Hematopoietic multipotent progenitor cell treated with erythropoietin and hydrocortisone succinate and interleukin-3 and kit ligand, for 8 days (in vitro differentiated cells): Measurements from ENCODE around the gene PTCSC3.

ENCODE experiments used
- DNase-seq: peaks from one replicate; pipeline ENCODE4 v3.0.0-alpha.2; 2015

The PTCSC3 gene

DNA sequence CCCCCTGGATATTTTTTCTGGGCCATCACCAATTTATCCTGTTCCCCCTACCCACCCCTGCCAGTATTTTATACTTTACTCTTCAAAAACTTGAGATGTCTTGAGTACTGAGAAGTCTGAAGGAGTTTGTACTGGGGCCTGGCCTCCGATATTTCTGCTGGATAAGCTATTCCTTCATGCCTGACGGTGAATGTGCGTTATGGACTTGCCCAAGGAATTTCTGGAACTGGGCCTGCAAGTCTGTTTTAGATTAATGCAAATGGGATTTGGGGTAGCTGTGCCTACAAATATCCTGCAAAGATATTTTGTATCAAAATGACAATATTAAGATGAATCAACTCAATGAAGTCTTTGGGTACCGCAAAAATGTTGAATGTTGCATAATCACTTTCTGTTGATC, at the start of gene PTCSC3:
Gene PTCSC3, minus strand, starts transcription at position 199 of the 400 bp plus-strand sequence.
- DNase-seq: no peak

DNA sequence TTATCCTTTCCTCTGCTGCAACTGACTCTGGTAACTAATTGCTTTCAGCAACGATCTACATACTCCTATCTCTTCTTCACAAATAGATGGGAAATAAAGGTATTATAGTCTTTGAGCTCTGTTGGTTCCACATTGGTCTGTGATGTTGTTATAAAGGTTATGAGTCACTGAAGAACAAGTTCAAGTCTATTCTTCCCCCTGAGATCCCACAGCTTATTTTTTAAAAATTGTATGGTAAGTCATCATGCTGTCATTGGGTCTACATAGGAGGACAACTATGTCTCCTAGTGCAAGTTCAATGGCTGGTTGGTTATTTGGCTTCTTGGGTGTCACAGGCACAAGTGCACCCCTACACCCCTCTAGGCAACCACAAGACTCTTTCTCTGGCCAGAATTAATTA, 49.6 kb upstream of the PTCSC3 start:
- no peak for DNase-seq

DNA sequence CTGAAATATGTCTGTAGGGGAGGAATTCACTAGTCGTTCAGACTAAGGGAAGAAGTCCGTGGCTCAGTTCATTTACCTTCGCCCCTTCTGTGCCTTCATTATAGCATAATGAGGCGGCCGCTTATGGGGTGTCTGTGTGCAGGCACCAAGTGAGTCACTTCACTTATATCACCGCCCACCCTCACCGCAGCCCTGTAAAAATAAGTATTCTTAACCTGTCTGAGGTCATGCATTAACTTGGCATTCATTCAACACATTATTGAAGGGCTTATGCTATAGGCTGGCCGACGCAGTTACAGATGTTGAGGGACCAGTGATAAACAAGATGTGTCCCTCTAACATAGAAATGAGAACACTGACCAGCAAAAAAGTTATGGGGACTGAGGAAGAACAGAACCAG, 47.7 kb upstream of the PTCSC3 start:
- no peak for DNase-seq

DNA sequence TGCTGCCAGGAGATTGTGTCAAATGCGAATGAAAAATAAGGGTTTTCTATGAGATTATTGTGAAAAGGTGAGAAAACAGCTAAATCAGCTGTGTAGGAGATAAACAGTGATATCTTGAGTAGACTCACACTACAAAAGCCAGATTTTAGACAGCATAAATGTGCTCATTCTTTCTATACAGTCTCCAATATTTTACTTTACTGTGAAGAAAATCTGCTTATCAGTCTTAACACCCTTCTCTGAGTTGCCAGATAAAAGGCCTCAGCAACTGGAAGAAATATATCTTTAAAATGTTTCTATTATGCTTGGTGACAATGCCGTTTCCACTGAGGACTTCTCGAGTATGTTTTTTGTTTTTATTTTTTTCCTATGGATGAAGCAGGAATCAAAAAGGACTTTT, 47.0 kb upstream of the PTCSC3 start:
- peak; percentile 4 for DNase-seq

DNA sequence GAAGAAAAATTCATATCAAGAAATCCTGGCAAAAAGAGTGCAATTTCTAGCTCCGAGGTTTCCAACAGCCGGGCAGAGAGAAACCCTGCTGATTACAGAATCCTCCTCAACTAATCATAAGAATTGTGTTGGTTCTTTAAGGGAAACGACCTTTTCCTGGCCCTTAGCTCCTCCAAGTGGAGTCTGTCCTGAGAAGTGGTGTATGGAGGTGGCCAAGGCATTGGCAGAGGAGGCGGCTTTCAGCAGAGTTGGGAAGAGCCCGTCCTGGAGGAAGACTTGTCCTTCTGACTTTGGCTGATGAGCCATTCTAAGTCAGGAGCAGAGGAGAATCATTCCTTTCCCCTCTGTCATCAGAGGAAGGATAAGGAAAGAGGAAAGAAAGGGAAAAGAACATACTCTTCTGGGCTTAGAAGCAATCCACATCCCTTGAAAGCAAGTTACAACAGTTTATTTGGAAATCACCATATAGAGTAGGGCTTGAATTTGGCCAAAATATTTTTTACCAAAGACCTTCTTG, 46.5 kb upstream of the PTCSC3 start:
- no peak for DNase-seq

DNA sequence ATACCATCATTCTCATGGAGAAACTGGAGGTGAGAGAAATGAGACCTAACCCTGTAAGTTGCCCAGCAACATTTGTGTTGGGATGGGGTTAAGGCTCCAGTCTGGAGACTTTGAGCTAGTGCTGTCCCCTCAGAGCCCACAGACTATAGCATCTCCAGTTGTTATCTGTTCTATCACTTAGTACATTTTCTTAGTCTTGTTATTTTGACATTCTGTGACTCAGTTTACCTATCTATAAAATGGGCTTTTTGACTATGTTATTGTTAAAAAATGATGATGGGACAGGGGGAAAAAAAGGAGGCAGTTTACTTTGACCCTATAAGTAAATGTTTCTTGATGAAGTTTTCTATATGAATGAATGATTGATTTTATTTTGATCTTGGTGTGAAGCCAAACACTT, 45.8 kb upstream of the PTCSC3 start:
- no peak for DNase-seq

DNA sequence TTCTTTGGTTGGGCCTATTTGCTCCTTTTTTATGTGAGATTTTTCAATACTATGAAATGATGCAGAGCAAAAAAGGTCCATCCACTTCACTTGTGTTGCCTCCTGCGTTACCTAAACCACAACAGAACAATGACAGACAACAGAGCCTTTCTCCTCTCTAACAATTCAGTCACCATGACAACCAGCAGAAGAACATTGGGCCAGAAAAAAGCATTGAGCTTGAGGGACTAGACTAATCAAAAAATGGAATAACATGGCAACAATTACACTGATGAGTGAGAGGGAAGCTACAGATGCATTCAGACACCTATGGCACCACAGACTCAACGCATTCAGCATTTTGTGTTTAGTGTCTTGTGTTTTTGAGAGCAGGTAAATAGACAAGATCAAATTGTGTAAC, 44.6 kb upstream of the PTCSC3 start:
- no peak for DNase-seq

DNA sequence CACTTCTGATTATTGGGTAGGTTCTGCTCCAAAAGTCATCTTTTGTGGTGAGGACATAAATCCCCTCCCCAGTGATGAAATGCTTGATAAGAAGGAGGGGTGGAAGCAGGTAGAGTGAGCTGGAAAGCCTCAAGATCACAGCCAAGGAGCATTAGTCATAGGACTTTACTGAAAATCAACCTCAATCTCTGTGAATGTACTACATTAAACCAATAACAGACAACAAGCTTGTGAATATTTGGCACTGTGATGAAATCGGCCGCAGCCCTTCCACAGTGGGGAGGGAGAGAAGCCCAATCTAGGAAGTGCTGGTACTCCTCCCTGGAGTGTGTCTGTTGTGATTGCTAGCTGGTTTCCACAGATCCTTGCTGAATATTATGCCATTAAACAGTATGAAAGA, 41.2 kb upstream of the PTCSC3 start:
- DNase-seq: no peak

DNA sequence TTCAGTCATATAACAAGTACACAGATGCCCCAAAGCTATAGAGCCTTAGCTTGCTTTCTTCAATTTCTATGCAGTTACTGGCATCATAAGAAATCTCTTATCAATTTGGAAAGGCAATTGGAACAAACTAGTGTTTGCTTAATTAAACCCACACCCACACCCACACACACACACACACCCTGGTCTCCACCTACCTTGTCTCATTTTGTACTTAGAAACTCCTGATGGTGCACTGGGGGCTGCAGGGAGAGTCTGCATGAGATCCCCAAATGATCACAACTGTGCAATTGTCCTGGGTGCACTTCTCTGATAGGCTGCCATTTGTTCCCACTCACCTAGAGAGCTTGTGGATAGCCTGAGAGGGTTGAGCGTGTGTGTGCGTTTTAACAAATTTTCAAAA, 40.5 kb upstream of the PTCSC3 start:
- DNase-seq: no peak

DNA sequence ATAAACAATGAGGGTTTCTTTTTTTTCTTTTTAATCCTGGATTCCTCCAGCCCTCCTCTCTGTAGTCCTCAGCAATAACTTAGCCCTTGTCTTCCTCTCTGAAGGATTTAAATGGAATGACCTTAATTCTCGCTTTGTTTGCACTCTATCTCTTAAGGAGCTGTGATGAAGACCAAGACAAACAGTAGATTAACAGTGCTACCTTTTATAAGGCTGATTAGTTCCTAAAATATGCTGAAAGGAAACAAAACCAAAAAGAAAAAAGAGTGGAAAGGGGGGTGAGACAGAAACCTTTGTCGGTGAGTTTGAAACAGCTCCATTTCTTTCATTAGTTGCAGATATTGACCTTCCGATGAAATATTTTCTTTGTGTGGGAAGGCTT, 38.7 kb upstream of the PTCSC3 start:
- DNase-seq: no peak

DNA sequence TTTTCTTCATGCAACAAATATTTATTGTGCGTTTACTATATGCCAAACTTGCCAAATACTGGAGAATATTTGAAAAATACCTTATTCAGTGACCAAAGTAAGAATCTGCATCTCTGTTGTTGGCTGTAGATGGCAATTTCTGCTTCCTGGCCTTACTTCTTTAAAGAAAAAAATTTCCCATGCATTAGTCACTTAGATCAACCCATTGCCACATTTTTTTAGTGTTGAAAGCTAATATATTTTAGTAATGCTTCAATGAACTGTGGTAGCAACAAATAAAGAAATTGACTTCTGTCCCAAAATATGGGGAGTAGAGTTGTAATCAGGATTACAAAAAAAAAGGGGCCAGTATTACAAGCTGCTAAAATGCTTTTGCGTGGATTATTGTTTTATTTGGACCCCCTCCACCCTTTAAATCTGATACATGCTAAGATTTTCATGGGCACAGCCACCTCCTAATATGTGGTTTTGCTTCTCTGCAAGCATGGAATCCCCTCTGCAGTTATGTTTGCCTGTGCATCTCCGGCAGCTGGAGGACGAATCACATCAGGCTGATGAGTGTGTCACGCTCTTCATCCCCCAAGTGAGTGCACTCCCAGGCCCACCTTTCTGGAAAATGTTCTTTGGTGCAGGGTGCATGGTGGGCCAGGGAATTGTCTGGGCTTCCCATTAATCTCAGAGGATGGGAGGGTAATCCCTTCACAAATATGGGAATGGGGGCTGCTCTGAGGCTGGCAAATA, 38.1 kb upstream of the PTCSC3 start:
- no peak for DNase-seq

DNA sequence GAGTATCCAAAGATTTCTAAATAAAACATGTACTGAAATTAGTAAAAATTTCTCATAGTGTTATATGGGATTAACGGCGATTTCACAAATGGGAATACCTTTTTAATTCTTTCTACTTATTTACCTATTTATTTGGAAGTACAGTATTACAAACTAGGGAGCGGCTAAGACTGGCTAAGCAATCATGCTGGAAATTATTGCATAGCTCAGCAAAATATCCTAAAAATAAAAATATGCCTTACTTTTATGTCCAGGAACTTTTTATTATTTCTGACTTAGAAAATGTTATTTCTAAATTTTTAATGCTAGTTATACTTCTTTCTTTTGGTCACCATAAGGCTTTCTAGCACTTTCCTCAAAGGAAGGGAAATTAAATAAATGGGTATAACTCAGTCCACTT, 36.5 kb upstream of the PTCSC3 start:
- DNase-seq: no peak

DNA sequence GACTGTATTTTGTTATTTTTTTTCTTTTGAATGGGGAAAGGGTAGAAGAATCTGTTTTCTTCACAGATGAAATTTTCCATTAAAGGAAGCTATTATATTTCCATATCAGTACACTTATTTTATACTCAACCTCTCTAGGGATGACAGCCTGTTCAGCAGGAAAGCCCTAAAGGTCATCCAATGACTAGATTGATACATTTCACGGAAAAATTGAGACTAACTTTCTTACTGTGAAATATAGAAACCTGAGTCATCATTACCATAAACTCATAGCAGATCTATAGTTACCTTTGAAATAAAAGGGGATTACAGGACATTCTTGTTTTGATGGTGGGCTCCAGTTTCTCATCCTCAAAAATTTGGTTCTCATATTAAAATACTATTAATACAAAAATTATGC, 36.1 kb upstream of the PTCSC3 start:
- DNase-seq: no peak

DNA sequence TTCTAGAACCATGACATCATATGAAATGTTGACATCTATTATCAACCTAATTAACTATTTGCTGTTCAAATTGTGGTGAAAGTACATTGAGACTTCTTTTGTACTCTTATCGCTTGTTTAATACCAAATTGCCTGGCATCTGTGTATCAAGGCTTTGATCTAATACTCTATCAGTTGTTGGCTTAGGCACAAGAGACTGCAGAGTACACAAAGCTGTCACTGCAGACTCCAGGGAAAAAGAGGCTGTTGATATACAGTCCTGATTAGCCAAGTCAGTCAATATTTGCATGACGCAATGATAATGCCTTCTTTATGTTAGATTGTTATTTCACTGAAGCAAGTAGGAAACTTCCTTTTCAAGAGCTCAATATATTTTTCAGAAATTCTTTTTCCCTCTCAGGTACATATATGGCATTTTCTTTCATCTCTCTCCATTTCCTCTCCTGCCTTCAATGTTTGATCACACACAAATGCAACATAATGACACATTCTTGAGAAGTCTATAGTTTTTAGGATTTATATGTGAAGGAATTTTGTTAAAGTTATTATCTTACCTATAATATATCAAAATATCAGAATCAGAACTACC, 32.3 kb upstream of the PTCSC3 start:
- DNase-seq: no peak

DNA sequence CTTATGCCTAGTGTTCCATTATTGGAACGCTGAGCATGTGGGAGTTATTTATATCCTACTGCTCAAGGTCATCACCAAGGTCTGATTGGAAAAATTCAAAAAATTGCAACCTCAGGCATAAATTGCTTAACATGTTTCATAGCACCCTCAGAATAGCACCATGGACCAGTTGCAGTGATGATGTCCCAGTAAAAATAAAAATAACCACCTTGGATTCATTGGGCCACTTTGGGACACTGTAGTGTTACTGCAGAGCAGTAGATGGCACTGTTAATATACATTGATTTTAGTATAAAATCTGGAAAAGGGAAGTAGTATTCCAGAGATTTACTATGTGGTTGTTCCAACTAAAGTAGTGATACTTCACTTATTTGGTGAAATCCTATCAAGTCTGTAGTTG, 31.0 kb upstream of the PTCSC3 start:
- DNase-seq: no peak

DNA sequence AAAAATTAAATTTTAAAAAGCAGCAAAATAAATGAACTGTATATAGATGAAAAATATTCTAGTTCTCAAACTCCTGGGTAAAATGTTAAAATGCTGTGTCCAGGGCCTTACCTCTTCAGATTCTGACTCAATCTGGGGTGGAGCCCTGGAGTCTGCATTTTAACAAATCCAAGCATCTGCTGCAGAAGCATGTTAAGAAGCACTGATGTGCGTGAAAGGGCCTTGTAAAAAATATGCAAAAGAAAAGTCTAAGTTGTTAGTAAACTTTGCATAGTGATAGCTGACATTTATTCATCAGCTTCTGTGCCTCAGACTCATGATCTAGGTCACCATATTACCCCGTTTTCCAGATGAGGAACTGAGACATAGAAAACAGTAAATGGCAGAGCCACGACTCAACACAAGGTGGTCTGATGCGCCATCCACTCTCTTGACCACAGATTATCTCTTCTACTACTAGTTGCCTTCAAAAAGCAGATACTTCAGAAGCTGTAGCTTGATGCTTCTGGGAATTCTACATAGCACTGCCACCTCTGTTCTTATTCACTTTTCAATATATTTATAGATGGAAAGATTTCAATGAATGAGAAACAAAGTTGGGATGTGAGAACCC, 28.0 kb upstream of the PTCSC3 start:
- DNase-seq: no peak

DNA sequence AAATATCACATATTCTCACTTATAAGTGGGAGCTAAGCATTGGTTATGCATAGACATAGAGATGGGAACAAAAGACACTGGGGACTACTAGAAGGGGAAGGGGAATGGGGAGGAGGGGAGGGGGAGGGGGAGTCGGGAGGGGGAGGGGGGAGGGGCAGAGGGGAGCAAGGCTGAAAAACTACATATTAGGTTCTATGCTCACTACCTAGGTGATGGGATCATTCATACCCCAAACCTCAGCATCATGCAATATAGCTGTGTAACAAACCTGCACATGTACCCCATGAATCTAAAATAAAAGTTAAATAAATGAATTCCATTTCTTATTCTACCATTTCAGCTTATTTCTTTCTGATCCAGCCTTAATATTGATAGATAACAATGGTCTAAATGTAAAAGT, 21.9 kb upstream of the PTCSC3 start:
- no peak for DNase-seq

DNA sequence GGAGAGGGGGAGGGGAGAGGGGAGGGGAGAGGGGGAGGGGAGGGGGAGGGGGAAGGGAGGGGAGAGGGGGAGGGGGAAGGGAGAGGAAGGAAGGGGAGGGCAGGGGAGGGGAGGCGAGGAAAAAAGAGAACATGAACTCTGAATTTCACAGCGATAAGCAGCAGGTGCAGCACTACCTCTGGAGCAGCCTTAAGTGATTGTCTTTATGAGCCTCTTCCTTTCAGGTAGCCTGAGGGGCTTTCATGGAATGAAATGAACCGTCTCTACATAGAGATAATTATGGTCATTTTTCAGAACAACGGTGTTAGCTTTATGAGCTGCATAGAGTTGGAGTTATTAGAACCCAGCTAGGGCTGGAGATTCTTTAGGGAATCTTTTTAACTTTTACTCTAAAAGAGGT, 18.1 kb upstream of the PTCSC3 start:
- no peak for DNase-seq

DNA sequence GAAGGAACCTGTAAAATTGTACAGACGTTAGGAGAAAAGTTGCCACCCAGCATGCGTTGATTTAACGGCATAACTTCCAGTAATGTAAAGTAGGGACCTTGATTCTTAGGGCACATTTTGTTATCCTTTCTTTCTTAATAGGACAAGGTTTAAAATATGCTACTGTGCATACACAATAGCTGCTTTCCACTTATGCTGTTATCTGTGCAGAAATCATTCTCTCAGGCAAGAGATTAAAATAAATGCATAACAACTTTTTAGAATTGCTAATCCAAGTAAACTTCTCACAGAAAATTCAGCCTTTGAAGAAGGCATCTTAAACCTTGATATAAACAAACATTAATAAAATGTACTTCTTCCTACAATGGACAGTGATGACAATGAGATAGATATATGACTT, 16.0 kb upstream of the PTCSC3 start:
- no peak for DNase-seq

DNA sequence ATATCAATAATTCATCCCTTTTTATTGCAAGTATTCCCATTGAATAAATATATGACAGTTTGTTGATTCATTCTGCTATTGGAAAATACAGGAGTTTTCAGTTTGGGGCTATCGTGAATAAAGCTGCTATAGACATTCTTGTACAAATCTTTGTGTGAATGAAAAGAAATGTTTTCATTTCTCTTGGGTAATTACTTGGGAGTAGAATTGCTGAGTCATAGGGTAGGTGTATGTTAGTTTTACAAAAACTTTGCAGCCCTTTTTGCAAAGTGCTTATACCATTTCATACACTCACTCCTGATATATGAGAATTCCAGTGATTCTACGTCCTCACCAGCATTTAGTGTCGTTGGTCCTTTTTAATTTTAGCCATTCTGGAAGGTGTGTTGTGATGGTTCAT, 6.9 kb upstream of the PTCSC3 start:
- no peak for DNase-seq

DNA sequence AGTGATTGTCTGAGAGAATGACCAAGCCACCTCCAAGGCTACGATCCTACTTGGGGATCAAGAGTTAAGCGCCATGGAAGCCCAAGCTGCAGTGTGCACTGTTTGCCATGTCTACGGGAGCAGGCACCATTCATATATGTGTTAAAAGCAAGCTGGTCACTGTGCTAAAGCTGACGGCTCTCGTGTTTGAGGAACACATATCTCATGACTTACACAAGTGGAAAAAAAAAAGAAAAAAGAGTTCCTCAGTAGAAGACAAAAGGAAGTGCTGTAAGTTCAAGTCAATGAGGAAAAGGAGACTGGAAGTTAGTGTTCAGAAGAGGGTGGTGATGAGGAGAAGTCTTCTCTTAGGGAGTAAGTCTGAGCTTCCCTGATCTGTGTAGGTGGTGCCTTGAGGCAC, 4.9 kb upstream of the PTCSC3 start:
- DNase-seq: no peak

DNA sequence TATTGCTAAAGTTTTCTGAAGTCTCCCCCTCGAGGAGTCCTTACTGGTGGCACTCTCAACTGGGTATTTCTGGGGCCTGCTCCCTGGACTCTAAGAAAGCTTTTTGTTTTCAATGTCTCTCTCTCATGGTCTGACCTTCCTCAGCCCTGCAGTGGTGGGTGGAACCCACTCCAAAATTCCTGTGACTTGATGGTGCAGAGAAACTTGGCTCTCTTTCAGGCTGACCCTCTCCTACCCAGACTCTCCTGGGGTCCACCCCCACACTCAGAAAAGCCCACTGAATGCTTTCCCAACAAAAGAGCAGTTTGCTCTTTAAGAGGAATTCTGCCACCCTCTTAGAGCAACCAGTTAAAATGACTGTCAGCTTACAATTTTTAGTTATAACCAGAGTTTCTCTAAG, 967 bp upstream of the PTCSC3 start:
- no peak for DNase-seq

DNA sequence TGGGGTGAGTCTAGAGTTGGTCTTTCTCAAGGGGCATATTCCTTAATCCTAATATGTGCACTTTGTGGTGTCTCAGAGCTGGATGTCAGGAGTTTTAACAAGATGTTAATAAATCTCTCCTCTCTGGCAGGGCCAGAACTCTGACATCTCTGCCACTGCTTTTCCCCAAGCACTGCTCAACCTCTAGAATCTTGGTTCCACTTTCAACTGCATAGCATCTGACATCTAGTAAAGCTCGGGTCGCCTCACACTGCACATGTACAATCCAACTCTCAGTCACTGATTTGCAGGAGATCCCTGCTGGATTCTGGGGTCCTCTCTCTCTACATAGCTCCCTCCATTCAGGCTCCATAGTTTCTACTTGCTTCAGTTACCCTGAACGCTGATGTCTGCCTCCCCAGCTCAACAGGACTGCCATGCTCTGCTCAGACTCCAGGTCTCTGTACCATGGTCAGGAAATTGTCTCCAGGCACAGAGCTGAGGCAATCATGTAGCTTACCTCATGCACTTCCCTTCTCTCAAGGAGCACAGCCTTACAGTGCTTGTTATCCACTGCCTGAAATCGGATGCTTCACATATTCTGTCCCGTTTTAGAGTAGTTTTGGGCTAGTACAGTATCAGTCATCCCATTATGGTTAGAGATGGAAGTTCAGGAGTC, 1.6 kb downstream of the PTCSC3 start:
- no peak for DNase-seq

DNA sequence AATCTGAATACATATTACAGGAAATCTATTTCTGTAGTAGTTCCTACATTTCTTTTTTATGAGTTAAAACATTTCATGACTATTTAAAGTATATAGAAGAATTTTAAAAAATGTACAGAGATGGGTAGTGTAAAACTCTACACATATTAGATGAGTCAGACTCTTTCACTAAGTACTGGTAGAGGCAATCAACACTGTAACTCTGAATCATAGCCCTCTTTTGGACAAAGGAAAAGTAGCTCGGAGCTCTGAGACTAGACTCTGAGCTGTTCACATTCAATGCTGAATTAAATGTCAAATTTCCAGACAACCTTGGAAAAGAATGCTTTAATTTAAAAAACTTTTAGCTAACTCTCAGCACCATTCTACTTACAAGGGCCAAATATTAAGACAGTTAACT, 3.4 kb downstream of the PTCSC3 start:
- DNase-seq: no peak
